ENCODE data around the gene COMMD1.
"Not testable (repeated sequence)": the region's sequence is repeated elsewhere in the genome, so short reads cannot be mapped to it uniquely, and the experiment has no call there.

COMMD1 gene

GRCh38 chr2:62149708-62150107 lies 244.2 kb downstream of the COMMD1 start:
- DNase-seq (ENCODE audit: insufficient read length) (no peak), FAIRE-seq (no peak)
- TF ChIP-seq POLR2AphosphoS5 (IDR thresholded peaks at IDR 0.05; ENCODE audit: low read depth, low read length), result no peak
- TF ChIP-seq POLR2A (IDR thresholded peaks at IDR 0.05; ENCODE audit: low read depth, low read length), result no peak
- TF ChIP-seq TAF1 (IDR thresholded peaks at IDR 0.05; ENCODE audit: borderline replicate concordance, low read depth, low read length), result no peak

- TF ChIP-seq POLR2AphosphoS5 (IDR thresholded peaks at IDR 0.05; ENCODE audit: low read depth, low read length), result no peak
- TF ChIP-seq TAF1 (IDR thresholded peaks at IDR 0.05; ENCODE audit: borderline replicate concordance, low read depth, low read length), result no peak
- no peak for TF ChIP-seq POLR2A (IDR thresholded peaks at IDR 0.05; ENCODE audit: low read depth, low read length)
- DNase-seq (ENCODE audit: insufficient read length) (no peak), FAIRE-seq (no peak)
These were observed 245.3 kb downstream of the COMMD1 start for GRCh38 chr2:62150597-62151305.

GRCh38 chr2:62151306-62151638 lies 245.8 kb downstream of the COMMD1 start:
- no peak for FAIRE-seq
- DNase-seq (ENCODE audit: insufficient read length), result no peak
- no peak for TF ChIP-seq TAF1 (IDR thresholded peaks at IDR 0.05; ENCODE audit: borderline replicate concordance, low read depth, low read length)

GRCh38 chr2:62152000-62152399 lies 246.5 kb downstream of the COMMD1 start:
- DNase-seq (ENCODE audit: insufficient read length) (no peak), FAIRE-seq (no peak)
- no peak for TF ChIP-seq POLR2AphosphoS5 (IDR thresholded peaks at IDR 0.05; ENCODE audit: low read depth, low read length)
- no peak for TF ChIP-seq POLR2A (IDR thresholded peaks at IDR 0.05; ENCODE audit: low read depth, low read length)
- TF ChIP-seq TAF1 (IDR thresholded peaks at IDR 0.05; ENCODE audit: borderline replicate concordance, low read depth, low read length), result no peak

GRCh38 chr2:62156861-62157496 lies 251.5 kb downstream of the COMMD1 start:
- DNase-seq (ENCODE audit: insufficient read length) (no peak), FAIRE-seq (no peak)
- TF ChIP-seq POLR2AphosphoS5 (IDR thresholded peaks at IDR 0.05; ENCODE audit: low read depth, low read length), result no peak
- TF ChIP-seq POLR2A (IDR thresholded peaks at IDR 0.05; ENCODE audit: low read depth, low read length), result no peak
- TF ChIP-seq TAF1 (IDR thresholded peaks at IDR 0.05; ENCODE audit: borderline replicate concordance, low read depth, low read length), result no peak

- no peak for TF ChIP-seq POLR2A (IDR thresholded peaks at IDR 0.05; ENCODE audit: low read depth, low read length)
- TF ChIP-seq POLR2AphosphoS5 (IDR thresholded peaks at IDR 0.05; ENCODE audit: low read depth, low read length), result no peak
- no peak for TF ChIP-seq TAF1 (IDR thresholded peaks at IDR 0.05; ENCODE audit: borderline replicate concordance, low read depth, low read length)
- DNase-seq (ENCODE audit: insufficient read length) (no peak), FAIRE-seq (no peak)
These were observed 253.1 kb downstream of the COMMD1 start for GRCh38 chr2:62158444-62159121.

GRCh38 chr2:62160691-62161090 lies 255.2 kb downstream of the COMMD1 start:
- DNase-seq (ENCODE audit: insufficient read length), result not testable (repeated sequence)

GRCh38 chr2:62163106-62163831 lies 257.8 kb downstream of the COMMD1 start:
- FAIRE-seq (no peak), DNase-seq (ENCODE audit: insufficient read length) (no peak)
- TF ChIP-seq TAF1 (IDR thresholded peaks at IDR 0.05; ENCODE audit: borderline replicate concordance, low read depth, low read length), result no peak
- no peak for TF ChIP-seq POLR2AphosphoS5 (IDR thresholded peaks at IDR 0.05; ENCODE audit: low read depth, low read length)
- no peak for TF ChIP-seq POLR2A (IDR thresholded peaks at IDR 0.05; ENCODE audit: low read depth, low read length)

More at GRCh38 chr2:62160691-62161090, 255.2 kb downstream of the COMMD1 start:
- FAIRE-seq, result not testable (repeated sequence)

GRCh38 chr2:62163834-62164233 lies 258.4 kb downstream of the COMMD1 start:
- no peak for DNase-seq (ENCODE audit: insufficient read length)
- TF ChIP-seq POLR2A (IDR thresholded peaks at IDR 0.05; ENCODE audit: low read depth, low read length) (no peak), POLR2AphosphoS5 (IDR thresholded peaks at IDR 0.05; ENCODE audit: low read depth, low read length) (no peak), TAF1 (IDR thresholded peaks at IDR 0.05; ENCODE audit: borderline replicate concordance, low read depth, low read length) (no peak)
- FAIRE-seq, result no peak

GRCh38 chr2:62175728-62176127 lies 270.3 kb downstream of the COMMD1 start:
- FAIRE-seq (no peak), DNase-seq (ENCODE audit: insufficient read length) (no peak)
- TF ChIP-seq POLR2A (IDR thresholded peaks at IDR 0.05; ENCODE audit: low read depth, low read length) (no peak), TAF1 (IDR thresholded peaks at IDR 0.05; ENCODE audit: borderline replicate concordance, low read depth, low read length) (no peak), POLR2AphosphoS5 (IDR thresholded peaks at IDR 0.05; ENCODE audit: low read depth, low read length) (no peak)

GRCh38 chr2:62176801-62177200 lies 271.3 kb downstream of the COMMD1 start:
- FAIRE-seq (no peak), DNase-seq (ENCODE audit: insufficient read length) (no peak)

More at GRCh38 chr2:62176801-62177200, 271.3 kb downstream of the COMMD1 start:
- TF ChIP-seq TAF1 (IDR thresholded peaks at IDR 0.05; ENCODE audit: borderline replicate concordance, low read depth, low read length) (no peak), POLR2A (IDR thresholded peaks at IDR 0.05; ENCODE audit: low read depth, low read length) (no peak), POLR2AphosphoS5 (IDR thresholded peaks at IDR 0.05; ENCODE audit: low read depth, low read length) (no peak)

Data from GM12892 (cell line).